HepG2 (cell line): ENCODE results near the gene PPOX. TPM values are rescaled to one million over a fixed set of nuclear protein-coding genes. Genes with fewer than 3 reads are reported as not detected.

ENCODE experiments used
- CHD4 ChIP-seq: fragments of 200-600 bp; sonication (generic); IDR thresholded peaks from 2 replicates; pipeline ENCODE4 v1.7.0; 2017; ENCODE audit warnings: mild to moderate bottlenecking, low read length, borderline replicate concordance
- DMAP1 ChIP-seq: IDR thresholded peaks from 2 replicates; pipeline ENCODE4 v1.6.1; 2016
- DMTF1 ChIP-seq: sonication (generic); formaldehyde crosslinking; IDR thresholded peaks from 2 replicates; pipeline ENCODE4 v1.4.0; 2020; ENCODE audit warnings: mild to moderate bottlenecking, missing genetic modification reagents
- DPF2 ChIP-seq: sonication (generic); formaldehyde crosslinking; IDR thresholded peaks from 2 replicates; pipeline ENCODE4 v1.4.0; 2020; ENCODE audit warnings: mild to moderate bottlenecking, low read depth, missing genetic modification reagents, borderline replicate concordance
- KDM2A ChIP-seq: sonication (generic); formaldehyde crosslinking; IDR thresholded peaks from 2 replicates; pipeline ENCODE4 v1.4.0; 2020; ENCODE audit warnings: low read depth, missing genetic modification reagents, borderline replicate concordance
- PRDM10 ChIP-seq: sonication (generic); formaldehyde crosslinking; IDR thresholded peaks from 2 replicates; pipeline ENCODE4 v1.4.0; 2020; ENCODE audit warnings: low read depth, missing genetic modification reagents
- TSC22D2 ChIP-seq: sonication (generic); formaldehyde crosslinking; IDR thresholded peaks from 2 replicates; pipeline ENCODE4 v1.5.1; 2020; ENCODE audit warnings: missing genetic modification reagents, mild to moderate bottlenecking, borderline replicate concordance
- ZNF629 ChIP-seq: sonication (generic); formaldehyde crosslinking; conservative IDR thresholded peaks from 2 replicates; pipeline ENCODE4 v1.5.0; 2020; ENCODE audit warnings: missing genetic modification reagents
- ZNF646 ChIP-seq: sonication (generic); formaldehyde crosslinking; IDR thresholded peaks from 2 replicates; pipeline ENCODE4 v1.9.0; 2021; ENCODE audit warnings: mild to moderate bottlenecking, missing genetic modification reagents
- polyA plus RNA-seq, 8 experiments: library from polyadenylated mRNA; depleted of rRNA in 3 of 8; stranded (reverse) in 7 of 8; unstranded in 1 of 8; fragments of >200 nt; fragmentation: Illumina TruSeq in 4 of 8; extraction: Trizol in 4 of 8; gene quantifications; 2 replicates each; pipeline versions ENCODE4 v1.2.1 to v1.2.3, GENCODE V29; 2011 to 2016; ENCODE audit warnings: low read depth in 4 of 8, missing spikeins in 1 of 8, mixed read lengths in 1 of 8; ENCODE audit not compliant: insufficient read depth in 1 of 8
- total RNA-seq, 5 experiments: library from RNA; depleted of rRNA; stranded (reverse); fragments of >200 nt; fragmentation: Illumina TruSeq; extraction: Trizol; gene quantifications; 2 replicates each; pipeline ENCODE4 v1.2.3, GENCODE V29; 2016; ENCODE audit warnings: low read depth in 1 of 5

PPOX gene
- total and polyA plus RNA-seq, 2 of the 13 experiments (the other 11 are each of a cell fraction or from before 2014, with no cell fraction given), result 15.5 to 27.7 TPM

DNA sequence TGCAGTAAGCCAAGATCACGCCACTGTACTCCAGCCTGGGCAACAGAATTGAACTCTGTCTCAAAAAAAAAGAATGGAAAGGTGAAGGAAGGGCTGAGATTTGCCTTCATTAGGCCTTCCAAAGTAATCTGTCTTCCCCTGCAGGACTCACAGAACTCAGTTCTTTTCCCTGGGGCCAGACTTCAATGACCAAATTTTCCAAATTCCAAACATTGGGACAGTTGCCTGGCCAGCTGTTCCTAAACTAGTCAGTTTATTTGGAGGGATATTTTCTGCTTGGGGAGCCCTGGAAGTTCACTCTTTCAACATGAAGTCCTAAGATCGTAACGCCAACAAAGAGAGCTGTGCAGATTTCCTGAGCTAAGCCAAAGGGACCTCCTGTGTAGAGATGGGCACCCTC, 28.3 kb upstream of the PPOX start (continued):
- TF ChIP-seq ZNF646 (CRISPR knock-in tag), result no peak
- TF ChIP-seq DMAP1 (CRISPR knock-in tag), result no peak
- TF ChIP-seq KDM2A, result no peak
- TF ChIP-seq ZNF629, result no peak
- TF ChIP-seq CHD4, result no peak
- TF ChIP-seq DPF2 (CRISPR knock-in tag), result no peak
- no peak for TF ChIP-seq DMTF1 (CRISPR knock-in tag)
- TF ChIP-seq PRDM10, result no peak
- no peak for TF ChIP-seq TSC22D2 (CRISPR knock-in tag)
